ENCODE measurements around the gene TXNDC12. TPM values are rescaled to one million over a fixed set of nuclear protein-coding genes. Genes with fewer than 3 reads are reported as not detected.
"Not testable (repeated sequence)": the region's sequence is repeated elsewhere in the genome, so short reads cannot be mapped to it uniquely, and the experiment has no call there.

Gene TXNDC12
- total RNA-seq, 1 donor from 2014 or later, result 16.4 TPM

DNA sequence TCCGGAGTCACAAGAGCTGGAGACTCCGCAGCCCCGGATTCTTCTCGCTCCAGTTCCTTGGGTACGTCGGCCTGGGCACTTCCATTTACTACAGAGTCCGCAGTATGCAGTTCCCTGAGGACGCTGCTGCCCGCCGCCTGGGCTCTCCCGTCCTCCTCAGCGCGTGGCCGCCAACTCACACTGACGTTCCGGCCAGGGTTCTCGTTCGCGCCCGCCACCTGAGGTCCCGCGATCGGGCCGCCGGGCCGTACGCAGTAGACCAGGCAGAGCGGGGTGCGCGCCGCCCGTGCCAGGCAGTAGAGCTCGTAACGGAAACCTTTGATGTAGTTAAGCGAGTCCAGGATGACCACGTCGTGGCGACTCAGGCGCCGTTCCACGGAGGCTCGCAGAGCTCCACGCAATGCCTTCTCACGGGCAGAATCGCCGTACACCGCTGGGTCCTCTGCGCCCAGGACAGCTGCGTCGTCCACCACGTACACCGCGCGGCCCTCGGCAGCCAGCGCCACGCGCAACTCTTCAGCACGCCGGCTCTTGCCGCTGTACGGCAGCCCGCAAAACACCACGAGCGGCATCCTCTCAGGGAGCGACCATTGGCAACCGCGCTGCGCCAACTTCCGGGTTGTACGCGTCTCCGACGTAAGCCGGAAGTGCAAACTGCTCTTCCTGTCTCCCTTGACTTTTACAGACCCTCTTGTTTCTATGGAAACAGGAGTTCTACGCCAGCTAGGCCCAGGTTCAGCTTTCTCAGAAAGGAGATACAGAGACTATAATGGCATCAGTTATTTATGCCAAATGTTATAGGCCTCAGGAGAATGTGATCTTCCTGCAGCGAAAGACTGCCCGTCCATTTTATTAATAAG, 21.6 kb downstream of the TXNDC12 start, which contains the start of gene KTI12:
Gene KTI12, minus strand, starts transcription at position 621 of the 860 bp plus-strand sequence. Its CDS starts 49 bp downstream, at position 572.
- peak in 1 of 2 donors; percentile 91 for DNase-seq (ENCODE audit: low spot score in 2 of 2)
- Histone ChIP-seq H3K27me3 (no peaks in the 10 kb centered on the region), H3K4me1 (peaks cover 3 to 18% of the 10 kb centered on the region in 2 donors), H3K9me3 (no peaks in the 10 kb centered on the region), H3K4me3 (peak within 1 kb of the TSS; percentile 79 to 84), H3K27ac (peak within 1 kb of the TSS; percentile 88 to 95), H3K36me3 (peaks cover 0 to 4% of the 10 kb centered on the region in 2 donors)
- intact Hi-C loops (cut with DNase I), result loop anchor here (1.0 kb wide), 1 partner anchor 23 kb away; the partner anchor contains the start of gene BTF3L4
- no peak for TF ChIP-seq CTCF (IDR thresholded peaks at IDR 0.05)

DNA sequence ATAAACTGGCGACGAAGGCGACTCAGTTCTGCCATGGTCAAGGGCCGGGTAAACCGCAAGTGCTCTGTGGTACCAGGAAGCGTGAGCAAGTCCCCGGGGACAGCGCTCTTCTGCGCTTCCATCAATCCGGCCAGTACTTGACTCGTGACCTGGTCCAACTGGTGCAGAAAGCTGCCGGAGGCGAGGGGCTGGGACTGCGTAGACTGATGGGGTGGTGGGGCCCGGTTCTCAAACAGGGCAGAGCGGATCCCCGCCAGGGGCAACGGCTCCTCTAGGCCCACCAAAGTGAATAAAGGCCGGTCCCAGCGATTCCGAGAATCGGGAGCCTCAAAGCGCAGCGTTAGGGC, 22.2 kb downstream of the TXNDC12 start:
- DNase-seq (ENCODE audit: low spot score in 2 of 2), result peak in 1 of 2 donors; percentile 79
- Histone ChIP-seq H3K4me3 (peak overlapping the region; percentile 79 to 84), H3K27me3 (no peaks in the 10 kb centered on the region), H3K36me3 (no peaks in the 10 kb centered on the region), H3K9me3 (no peaks in the 10 kb centered on the region), H3K27ac (peak overlapping the region; percentile 88 to 95), H3K4me1 (peaks cover 3 to 18% of the 10 kb centered on the region in 2 donors)
- TF ChIP-seq CTCF (IDR thresholded peaks at IDR 0.05), result no peak
- intact Hi-C loops (cut with DNase I), result loop anchor here (1.0 kb wide), 1 partner anchor 24 kb away; the partner anchor contains the start of gene BTF3L4

DNA sequence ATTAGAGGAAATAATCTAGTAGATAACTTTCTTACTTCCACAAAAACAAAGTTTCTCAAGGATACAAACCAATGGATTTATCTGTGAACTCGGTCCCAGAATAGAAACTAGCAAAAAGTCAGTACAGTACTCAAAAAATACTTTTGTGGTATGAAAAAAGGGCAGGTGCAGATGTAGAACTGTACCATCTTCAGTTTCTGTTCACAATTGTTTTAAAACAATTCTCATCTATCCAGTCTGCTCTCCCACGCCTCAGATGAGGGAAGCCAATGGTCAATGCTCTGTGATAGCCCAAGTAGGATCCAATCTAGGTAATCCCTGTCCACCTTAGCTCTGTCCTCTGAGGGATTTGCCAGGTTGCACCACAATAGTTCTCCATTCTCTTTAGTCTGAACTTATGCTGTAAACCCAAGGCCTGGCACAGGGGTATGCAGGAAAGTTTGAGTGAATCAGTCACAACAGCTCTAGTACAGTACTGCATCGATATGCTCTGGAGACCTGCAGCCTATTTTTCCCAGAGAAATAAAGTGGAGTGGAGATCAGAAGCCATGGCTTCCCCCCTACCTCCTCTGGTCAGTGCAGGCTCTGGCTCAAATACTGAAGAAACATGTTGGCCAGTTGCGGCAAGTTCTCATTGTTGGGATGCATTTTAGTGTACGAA, 22.7 kb downstream of the TXNDC12 start:
- DNase-seq (ENCODE audit: low spot score in 2 of 2), result no peak
- TF ChIP-seq CTCF (IDR thresholded peaks at IDR 0.05), result no peak
- Histone ChIP-seq H3K4me1 (peaks cover 3 to 18% of the 10 kb centered on the region in 2 donors), H3K27ac (peak overlapping the region; percentile 88 to 95), H3K4me3 (peak overlapping the region; percentile 79 to 84), H3K27me3 (no peaks in the 10 kb centered on the region), H3K9me3 (no peaks in the 10 kb centered on the region), H3K36me3 (no peaks in the 10 kb centered on the region)
- intact Hi-C loops (cut with DNase I), result no loop called here

- intact Hi-C loops (cut with DNase I); H3K9me3 ChIP-seq; H3K27me3 ChIP-seq; H3K27ac ChIP-seq; H3K4me3 ChIP-seq; DNase-seq (ENCODE audit: low spot score in 2 of 2): not testable (repeated sequence)
- peaks cover 7 to 26% of the 10 kb centered on the region in 2 donors for H3K36me3 ChIP-seq
- peaks cover 3 to 16% of the 10 kb centered on the region in 2 donors for H3K4me1 ChIP-seq
These were observed 26.2 kb downstream of the TXNDC12 start for GRCh38 chr1:52028839-52029238.

GRCh38 chr1:52028328-52028727, 26.7 kb downstream of the TXNDC12 start:
- TF ChIP-seq CTCF (IDR thresholded peaks at IDR 0.05), result no peak
- Histone ChIP-seq H3K36me3 (peaks cover 12 to 32% of the 10 kb centered on the region in 2 donors), H3K4me1 (peaks cover 3 to 15% of the 10 kb centered on the region in 2 donors), H3K9me3 (no peaks in the 10 kb centered on the region), H3K27me3 (no peaks in the 10 kb centered on the region), H3K4me3 (no peak overlapping the region), H3K27ac (no peak overlapping the region)
- no peak for DNase-seq (ENCODE audit: low spot score in 2 of 2)
- intact Hi-C loops (cut with DNase I), result no loop called here

GRCh38 chr1:52026278-52026677, 28.7 kb downstream of the TXNDC12 start:
- Histone ChIP-seq H3K27me3 (no peaks in the 10 kb centered on the region), H3K27ac (no peak overlapping the region), H3K4me1 (peaks cover 0 to 4% of the 10 kb centered on the region in 2 donors), H3K4me3 (no peak overlapping the region), H3K9me3 (no peaks in the 10 kb centered on the region), H3K36me3 (peaks cover 28 to 51% of the 10 kb centered on the region in 2 donors)
- DNase-seq (ENCODE audit: low spot score in 2 of 2), result no peak
- no peak for TF ChIP-seq CTCF (IDR thresholded peaks at IDR 0.05)
- intact Hi-C loops (cut with DNase I), result no loop called here
